NT2/D1 (cell line): ENCODE measurements around the gene CPB2.

ENCODE experiments used
- SUZ12 ChIP-seq: IDR thresholded peaks from 2 replicates; pipeline ENCODE4 v1.6.1; 2011; ENCODE audit not compliant: insufficient read length, insufficient read depth; ENCODE audit errors: extremely low read depth
- YY1 ChIP-seq: IDR thresholded peaks from 2 replicates; pipeline ENCODE4 v1.6.1; 2011; ENCODE audit not compliant: insufficient read length, insufficient read depth

DNA sequence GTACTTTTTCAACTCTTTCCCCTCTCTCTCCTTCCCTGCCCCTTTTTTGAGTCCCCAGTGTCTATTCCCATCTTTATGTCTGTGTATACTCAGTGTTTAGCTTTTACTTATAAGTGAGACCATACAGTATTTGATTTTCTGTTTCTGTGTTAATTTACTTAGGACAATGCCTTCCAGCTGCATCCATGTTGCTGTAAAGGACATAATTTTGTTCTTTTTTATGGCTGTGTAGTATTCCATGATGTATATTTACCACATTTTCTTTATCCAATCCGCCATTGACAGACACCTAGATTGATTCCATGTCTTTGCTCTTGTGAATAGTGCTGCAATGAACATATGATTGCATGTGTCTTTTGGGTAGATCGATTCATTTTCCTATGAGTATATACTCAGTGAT lies 41.5 kb downstream of the CPB2 start:
- no peak for TF ChIP-seq SUZ12
- TF ChIP-seq YY1: no peak
